ENCODE data around the gene BHLHA15. TPM values are rescaled to one million over a fixed set of nuclear protein-coding genes. Genes with fewer than 3 reads are reported as not detected.

Gene BHLHA15
- total and polyA plus RNA-seq, 9 of the 15 experiments (the other 6 are each of a cell fraction or from before 2014, with no cell fraction given), result 0.22 to 2.0 (median 1.1) TPM; not detected in 4

DNA sequence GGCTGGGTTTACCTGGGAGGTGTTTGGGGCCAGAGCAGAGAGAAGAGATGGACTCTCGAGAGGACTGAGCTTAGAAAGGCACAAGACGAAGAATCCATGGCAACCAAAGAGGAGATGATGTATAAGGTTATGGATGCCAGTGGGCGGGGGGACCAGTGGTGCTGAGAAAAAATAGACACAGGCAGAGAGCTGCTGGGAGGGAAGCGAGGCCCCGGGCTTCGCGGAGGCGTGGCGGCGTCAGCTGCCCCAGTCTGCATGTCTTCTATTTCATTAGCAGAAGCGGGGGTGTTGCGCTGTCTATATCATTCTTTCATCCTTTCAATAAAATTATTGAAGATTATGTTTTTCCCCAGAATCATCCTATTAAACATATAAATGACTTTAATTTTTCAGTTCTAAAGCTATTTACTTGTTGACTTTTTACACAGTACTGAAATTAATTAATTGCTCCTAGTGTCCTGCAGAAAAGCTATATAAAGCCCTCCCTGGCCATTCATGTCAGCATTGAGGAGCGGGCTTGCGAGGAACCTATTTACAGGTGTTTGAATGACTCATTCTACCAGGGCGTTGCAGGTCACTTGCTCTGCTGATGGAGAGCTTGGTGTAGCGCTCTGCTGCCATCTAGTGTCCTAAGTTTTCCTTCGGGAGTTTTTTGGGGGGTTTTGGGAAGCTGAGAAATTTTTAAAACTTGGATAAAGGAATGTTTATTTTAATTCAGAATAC is 42.9 kb upstream of the BHLHA15 start (continued):
- TF ChIP-seq ZNF3 (CRISPR knock-in tag; IDR thresholded peaks at IDR 0.05), result no peak
- TF ChIP-seq, protein P1, sequence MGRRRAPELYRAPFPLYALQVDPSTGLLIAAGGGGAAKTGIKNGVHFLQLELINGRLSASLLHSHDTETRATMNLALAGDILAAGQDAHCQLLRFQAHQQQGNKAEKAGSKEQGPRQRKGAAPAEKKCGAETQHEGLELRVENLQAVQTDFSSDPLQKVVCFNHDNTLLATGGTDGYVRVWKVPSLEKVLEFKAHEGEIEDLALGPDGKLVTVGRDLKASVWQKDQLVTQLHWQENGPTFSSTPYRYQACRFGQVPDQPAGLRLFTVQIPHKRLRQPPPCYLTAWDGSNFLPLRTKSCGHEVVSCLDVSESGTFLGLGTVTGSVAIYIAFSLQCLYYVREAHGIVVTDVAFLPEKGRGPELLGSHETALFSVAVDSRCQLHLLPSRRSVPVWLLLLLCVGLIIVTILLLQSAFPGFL (CRISPR knock-in tag; IDR thresholded peaks at IDR 0.05), result no peak
- peak; percentile 87 to 93 for TF ChIP-seq RAD21 (CRISPR knock-in tag; conservative IDR thresholded peaks at IDR 0.05 in 1 of 2, IDR thresholded peaks at IDR 0.05 in 1 of 2)
- TF ChIP-seq POLR2G (IDR thresholded peaks at IDR 0.05; ENCODE audit: low read depth, low read length), result no peak
- TF ChIP-seq, protein P2, sequence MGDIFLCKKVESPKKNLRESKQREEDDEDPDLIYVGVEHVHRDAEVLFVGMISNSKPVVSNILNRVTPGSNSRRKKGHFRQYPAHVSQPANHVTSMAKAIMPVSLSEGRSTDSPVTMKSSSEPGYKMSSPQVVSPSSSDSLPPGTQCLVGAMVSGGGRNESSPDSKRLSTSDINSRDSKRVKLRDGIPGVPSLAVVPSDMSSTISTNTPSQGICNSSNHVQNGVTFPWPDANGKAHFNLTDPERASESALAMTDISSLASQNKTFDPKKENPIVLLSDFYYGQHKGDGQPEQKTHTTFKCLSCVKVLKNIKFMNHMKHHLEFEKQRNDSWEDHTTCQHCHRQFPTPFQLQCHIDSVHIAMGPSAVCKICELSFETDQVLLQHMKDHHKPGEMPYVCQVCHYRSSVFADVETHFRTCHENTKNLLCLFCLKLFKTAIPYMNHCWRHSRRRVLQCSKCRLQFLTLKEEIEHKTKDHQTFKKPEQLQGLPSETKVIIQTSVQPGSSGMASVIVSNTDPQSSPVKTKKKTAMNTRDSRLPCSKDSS (IDR thresholded peaks at IDR 0.05; ENCODE audit: low read depth, partially characterized antibody), result no peak
- no peak for TF ChIP-seq BRF1 (IDR thresholded peaks at IDR 0.05; ENCODE audit: borderline replicate concordance, extremely low read depth, insufficient read length)
- TF ChIP-seq, protein P3, sequence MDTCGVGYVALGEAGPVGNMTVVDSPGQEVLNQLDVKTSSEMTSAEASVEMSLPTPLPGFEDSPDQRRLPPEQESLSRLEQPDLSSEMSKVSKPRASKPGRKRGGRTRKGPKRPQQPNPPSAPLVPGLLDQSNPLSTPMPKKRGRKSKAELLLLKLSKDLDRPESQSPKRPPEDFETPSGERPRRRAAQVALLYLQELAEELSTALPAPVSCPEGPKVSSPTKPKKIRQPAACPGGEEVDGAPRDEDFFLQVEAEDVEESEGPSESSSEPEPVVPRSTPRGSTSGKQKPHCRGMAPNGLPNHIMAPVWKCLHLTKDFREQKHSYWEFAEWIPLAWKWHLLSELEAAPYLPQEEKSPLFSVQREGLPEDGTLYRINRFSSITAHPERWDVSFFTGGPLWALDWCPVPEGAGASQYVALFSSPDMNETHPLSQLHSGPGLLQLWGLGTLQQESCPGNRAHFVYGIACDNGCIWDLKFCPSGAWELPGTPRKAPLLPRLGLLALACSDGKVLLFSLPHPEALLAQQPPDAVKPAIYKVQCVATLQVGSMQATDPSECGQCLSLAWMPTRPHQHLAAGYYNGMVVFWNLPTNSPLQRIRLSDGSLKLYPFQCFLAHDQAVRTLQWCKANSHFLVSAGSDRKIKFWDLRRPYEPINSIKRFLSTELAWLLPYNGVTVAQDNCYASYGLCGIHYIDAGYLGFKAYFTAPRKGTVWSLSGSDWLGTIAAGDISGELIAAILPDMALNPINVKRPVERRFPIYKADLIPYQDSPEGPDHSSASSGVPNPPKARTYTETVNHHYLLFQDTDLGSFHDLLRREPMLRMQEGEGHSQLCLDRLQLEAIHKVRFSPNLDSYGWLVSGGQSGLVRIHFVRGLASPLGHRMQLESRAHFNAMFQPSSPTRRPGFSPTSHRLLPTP (IDR thresholded peaks at IDR 0.05; ENCODE audit: borderline replicate concordance, extremely low read depth, insufficient read length), result no peak
- no peak for TF ChIP-seq ZNF780A (CRISPR knock-in tag; IDR thresholded peaks at IDR 0.05)
- TF ChIP-seq PTRF (tag; IDR thresholded peaks at IDR 0.05), result no peak
- TF ChIP-seq, protein P4, sequence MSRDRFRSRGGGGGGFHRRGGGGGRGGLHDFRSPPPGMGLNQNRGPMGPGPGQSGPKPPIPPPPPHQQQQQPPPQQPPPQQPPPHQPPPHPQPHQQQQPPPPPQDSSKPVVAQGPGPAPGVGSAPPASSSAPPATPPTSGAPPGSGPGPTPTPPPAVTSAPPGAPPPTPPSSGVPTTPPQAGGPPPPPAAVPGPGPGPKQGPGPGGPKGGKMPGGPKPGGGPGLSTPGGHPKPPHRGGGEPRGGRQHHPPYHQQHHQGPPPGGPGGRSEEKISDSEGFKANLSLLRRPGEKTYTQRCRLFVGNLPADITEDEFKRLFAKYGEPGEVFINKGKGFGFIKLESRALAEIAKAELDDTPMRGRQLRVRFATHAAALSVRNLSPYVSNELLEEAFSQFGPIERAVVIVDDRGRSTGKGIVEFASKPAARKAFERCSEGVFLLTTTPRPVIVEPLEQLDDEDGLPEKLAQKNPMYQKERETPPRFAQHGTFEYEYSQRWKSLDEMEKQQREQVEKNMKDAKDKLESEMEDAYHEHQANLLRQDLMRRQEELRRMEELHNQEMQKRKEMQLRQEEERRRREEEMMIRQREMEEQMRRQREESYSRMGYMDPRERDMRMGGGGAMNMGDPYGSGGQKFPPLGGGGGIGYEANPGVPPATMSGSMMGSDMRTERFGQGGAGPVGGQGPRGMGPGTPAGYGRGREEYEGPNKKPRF (IDR thresholded peaks at IDR 0.05; ENCODE audit: low read depth, low read length), result no peak
- TF ChIP-seq, protein P5, sequence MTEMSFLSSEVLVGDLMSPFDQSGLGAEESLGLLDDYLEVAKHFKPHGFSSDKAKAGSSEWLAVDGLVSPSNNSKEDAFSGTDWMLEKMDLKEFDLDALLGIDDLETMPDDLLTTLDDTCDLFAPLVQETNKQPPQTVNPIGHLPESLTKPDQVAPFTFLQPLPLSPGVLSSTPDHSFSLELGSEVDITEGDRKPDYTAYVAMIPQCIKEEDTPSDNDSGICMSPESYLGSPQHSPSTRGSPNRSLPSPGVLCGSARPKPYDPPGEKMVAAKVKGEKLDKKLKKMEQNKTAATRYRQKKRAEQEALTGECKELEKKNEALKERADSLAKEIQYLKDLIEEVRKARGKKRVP (CRISPR knock-in tag; IDR thresholded peaks at IDR 0.05), result no peak
- no peak for TF ChIP-seq CBX2 (IDR thresholded peaks at IDR 0.05; ENCODE audit: insufficient read depth, low read length, poor library complexity, severe bottlenecking)
- TF ChIP-seq ZNF408 (CRISPR knock-in tag; IDR thresholded peaks at IDR 0.05; ENCODE audit: low read depth), result no peak

Measured in K562 (cell line).